Measurements from ENCODE around the gene SHOC2.

The SHOC2 gene

DNA sequence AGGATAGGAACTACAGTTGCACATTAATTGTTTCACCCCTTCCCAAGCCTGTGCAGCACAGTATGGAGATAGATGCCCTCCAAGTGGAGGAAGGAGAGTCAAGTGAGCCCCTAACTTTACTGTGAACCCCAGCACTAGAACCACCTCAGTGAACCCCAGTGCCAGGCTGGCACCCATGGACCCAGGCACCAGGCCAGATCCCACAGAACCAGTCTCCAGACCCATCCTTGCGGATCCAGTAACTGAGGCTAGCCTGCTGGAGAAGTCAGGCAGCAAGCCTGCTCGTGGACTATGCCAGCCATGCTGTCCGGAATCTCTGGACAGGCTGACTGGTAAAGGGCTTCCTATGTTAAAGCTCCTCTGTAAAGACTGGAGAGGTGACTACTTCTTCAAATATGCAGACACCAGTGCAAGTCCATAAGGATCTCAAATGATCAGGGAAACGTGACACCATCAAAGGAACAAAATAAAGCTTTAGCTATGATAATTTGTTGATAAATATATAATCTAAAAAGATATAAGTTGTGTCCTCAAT, 27.7 kb downstream of the SHOC2 start:
- DNase-seq, result no peak

DNA sequence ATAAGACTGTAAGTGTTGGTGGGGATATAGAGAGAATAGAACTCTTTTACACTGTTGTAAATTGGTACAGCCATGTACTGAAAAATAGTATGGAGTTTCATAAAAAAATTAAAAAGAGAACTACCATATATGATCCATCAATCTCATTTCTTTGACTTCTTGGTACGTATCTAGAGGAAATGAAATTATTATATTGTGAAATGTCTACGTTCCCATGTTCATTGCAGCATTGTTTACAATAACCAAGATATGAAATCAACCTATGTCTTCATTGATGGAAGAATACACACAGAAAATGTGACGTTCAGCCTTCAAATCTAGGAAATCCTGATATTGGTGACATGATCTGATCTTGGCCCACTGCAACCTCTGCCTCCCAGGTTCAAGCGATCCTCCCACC, 32.0 kb downstream of the SHOC2 start:
- DNase-seq, result no peak

DNA sequence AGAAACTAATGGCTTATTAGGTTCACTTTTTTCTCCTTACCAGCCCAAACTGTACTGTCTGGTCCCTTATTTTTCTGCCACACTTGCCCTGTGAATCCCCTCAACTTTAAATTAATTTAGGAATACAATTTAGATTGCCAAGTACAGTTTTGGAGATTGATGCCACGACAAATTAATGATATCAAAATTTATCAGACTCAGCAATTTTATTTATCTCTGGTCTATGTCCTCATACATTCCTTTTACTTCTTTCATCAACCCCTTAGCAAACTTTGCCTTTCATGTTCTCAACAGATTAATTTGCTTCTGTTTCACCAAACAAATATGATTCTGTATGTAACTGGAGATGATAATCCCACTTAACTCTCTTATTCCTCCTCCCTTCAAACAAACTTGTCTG, 38.2 kb downstream of the SHOC2 start:
- DNase-seq, result no peak

DNA sequence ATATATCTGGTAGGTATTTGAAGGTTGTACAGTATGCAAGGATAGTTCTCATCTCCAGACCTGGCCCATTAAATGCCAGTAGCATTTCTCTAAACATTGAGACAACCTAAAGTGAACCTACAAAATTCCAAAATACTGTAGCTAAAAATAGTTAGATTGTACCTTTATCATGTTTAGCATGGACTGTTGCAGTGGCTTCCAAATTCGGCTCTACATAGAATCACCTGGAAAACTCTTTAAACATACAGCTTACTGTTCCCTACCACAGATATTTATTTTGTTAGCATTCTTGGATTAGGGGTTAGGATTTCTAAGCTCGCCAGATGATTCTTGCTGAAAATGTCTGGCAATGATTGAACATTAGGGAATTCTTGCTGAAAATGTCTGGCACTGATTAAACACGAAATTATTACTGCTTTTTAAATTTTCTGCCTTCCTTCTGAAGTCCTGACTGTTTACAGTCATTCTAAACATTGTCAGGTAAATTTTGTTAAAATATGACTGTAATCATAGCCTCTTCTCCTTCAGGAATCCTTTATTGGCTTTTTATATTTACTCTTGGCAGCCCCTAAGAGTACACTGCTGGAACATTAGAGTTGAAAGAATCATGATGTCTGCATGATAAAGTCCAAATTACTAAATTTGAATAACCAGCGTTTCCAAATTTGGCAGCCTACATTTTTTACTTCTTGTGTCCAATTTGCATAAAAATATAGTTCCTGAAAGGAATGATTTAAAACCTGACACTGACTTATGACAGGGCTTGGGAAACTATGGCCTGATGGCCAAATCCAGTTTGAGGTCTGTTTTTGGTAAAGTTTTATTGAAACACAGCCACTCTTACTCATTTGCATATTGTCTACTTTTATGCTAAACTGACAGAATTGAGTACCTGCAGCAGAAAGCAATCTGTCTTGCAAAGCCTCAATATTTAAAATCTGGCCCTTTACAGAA, 40.3 kb downstream of the SHOC2 start:
- DNase-seq, result no peak

DNA sequence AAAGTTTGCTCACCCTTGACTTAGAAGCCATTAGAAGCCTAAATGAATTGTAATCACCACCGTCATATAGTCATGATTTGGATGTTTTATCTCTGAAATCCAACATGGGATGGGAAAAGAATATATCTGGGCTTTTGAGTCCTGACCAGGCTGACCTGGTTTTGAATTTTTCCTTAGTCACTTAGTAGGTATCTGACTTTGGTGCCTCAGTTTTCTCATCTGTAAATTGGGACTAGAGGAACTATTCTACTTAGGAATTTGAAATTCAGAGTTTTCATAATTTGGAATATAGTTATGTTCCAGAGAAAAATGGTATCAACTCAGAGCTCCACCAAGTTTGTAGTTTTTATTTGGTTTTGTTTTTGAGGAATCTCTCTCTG, 40.9 kb downstream of the SHOC2 start:
- no peak for DNase-seq

DNA sequence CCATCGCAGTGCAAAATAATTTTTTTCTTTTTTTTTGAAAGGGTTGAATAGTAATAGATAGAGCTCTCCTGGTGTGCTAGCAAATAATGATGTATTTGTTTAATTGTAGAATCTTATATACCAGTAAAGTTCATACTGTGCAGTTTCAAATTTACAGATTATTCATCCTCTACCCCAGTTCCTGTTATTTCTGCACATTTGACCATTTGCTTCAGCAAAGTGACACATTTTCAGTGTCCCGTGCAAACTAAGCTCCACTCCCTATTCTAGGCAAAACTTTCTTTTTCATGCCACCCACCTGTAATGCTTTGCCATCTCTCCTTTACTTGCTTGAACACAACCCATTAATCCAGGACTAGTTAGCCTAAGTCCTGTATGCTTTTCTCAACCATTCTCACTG, 43.0 kb downstream of the SHOC2 start:
- no peak for DNase-seq

DNA sequence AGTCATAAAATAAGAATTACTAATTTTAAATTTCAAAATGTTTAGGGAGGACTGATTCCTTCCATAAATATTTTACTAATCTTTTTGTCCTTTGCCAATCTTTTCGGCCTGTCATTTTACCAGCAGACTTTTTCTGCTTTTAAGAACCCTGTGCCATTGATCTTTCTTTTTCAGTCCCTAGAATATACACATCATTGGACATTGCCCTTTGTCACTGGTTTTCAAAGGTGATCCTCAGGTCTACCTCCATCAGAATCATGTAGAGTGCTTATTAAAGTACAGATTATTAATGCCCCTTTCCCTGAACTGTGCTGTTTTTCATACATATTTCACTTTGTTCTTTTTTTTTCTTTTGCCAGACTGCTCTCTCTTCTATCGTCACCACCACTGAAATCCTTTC, 43.8 kb downstream of the SHOC2 start:
- no peak for DNase-seq

DNA sequence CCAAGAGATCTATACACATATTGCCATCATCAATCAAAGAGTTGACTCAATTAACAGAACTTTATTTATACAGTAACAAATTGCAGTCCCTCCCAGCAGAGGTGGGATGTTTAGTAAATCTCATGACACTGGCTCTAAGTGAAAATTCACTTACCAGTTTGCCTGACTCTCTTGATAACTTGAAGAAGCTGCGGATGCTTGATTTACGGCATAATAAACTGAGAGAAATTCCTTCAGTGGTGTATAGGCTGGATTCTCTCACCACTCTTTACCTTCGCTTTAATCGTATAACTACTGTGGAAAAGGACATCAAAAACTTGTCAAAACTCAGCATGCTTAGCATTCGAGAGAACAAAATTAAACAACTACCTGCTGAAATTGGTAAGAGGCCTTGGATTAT, 45.3 kb downstream of the SHOC2 start:
- no peak for DNase-seq

DNA sequence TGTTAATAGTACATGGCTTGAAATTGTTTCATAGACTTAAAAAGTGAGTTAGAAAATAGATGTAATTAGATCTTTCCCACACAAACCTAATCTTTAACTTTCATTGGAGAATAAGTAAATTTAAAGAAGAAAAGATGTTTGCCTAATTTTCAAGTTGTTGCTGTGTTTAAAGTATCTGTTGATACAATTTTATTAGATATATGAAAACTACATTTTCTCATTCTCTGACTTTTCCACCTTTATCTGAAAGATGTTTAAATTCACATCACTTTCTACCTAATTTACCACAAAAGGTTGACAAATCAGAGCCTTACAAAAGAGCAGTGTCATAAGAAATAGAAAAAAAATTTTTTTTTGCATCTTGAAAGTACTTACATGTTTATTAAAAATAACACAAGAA, 45.8 kb downstream of the SHOC2 start:
- DNase-seq, result no peak

DNA sequence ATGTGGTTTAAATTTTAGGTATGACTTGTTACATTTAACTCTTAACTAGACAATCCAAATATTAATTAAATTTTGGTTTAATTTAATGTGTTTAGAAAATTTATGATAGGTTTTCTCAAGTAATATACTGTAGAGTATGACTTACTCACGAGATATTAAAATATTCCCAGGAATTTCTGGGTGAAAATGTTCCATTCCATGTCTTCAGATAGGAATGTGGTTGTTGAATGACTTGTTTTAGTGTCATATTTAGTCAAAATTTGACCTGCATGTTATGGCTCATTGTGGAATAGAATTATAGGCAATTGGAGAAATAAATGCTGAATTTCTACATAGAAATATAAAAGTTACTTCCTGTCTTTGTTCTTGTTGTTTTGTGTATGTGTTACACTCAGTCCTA, 46.7 kb downstream of the SHOC2 start:
- no peak for DNase-seq

DNA sequence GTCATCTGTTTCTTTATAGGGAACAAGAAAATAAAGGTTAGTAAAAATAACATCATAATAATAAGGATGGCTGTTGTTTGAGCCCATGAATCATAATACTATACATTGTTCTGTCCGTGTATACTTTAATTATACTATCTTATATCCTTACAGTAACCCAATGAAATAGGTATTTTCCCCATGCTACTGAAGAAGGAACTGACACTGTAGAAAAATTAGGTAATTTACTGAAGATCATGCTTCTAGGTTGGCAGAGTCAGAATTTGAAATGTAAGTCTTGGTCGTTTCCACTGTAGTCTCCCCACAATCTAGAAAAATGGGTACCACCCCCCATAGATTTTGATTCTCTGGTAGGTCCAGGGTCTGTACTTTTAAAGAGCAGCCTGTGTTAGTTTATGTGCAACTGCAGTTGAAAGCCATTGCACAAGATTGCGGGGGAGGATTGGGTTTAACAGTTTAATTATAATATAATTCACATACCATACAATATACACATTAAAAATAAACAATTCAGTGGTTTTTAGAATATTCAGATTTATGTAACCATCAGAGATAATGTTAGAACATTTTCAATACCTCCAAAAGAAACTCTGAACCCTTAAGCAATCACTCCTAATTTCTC, 47.7 kb downstream of the SHOC2 start:
- DNase-seq, result no peak

DNA sequence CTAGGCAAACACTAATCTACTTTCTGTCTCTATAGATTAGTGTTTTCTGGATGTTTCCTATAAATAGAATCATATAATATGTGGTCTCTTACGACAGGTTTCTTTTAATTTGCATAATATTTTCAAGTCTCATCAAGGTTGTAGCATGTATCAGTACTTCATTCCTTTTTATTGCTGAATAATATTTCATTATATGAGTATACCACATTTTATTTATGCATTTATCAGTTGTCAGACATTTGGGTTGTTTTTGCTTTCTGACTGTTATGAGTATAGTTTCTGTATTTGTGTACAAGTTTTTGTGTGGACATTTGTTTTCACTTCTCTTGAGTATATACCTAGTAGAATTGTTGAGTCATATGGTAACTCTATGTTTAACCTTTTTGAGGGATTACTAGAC, 48.2 kb downstream of the SHOC2 start:
- no peak for DNase-seq

DNA sequence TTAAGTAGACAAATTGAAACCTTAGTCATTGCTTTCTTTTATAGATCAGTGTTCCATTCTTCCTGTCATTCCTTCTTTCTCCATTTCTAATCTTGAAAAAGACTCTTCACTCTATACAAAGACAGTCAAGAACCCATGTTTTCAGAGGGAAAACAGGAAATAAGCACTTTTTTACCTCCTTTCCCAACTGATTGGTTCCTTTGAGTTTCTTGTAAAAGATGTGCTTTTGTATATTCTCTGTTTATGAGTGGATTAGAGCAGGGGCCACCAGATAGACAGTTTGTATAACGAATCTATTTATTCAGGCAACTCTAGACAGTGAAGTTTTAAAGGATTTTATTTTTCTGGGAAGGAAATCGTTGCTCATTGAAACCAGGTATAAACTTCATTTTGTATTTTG, 49.8 kb downstream of the SHOC2 start:
- no peak for DNase-seq

DNA sequence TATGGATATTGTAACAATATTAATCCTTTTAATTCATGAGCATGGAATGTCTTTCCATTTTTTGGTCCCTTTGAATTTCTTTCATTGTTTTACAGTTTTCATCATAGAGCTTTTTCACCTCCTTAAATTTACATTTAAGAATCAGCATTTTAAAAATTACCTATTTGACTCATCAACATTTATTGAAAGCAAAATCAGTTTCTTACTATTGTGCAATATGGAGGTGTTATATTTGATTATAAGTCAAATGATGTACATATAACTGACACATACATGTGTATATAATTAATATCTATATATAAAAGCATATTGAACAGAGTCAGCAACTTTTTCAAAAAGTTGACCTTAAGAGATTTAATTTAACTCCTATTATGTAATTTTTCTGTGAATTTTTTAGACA, 52.2 kb downstream of the SHOC2 start:
- no peak for DNase-seq

DNA sequence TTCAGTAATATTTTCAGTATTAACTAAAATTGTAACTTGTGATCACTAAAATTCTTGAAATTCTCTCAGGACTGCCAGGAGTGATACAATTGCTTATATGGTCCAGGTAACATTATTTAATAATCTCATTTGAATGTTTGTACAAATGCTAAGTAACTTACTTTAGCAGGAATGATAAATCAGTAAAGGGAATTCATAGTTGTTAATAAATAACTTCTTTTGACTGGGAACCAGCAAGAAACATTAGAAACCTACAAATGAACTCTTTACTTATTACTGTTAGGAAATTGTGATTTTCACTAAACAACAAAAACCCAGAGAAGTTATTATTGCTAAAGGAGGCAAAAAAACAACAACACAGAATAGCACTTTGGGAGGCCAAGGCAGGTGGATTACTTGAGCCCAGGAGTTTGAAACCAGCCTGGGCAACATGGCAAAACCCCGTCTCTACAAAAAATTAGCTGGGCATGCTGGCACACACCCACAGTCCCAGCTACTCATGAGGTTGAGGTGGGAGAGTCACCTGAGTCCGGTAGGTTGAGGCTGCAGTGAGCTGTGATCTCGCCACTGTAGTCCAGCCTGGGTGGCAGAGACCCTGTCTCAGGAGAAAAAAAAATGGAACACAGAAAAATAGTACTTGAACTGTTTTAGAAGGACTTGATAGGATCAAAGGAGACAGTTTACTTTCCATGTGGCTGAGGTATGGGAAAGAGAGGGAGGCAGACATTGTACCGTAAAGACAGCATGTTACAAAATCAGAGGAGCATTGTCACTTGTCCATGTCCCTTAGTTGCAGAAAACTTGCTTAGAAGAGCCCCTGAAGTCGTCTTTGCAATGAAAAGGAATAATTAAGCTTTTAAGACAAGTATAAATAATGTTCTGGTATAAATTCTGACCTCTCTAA, 53.1 kb downstream of the SHOC2 start:
- DNase-seq, result no peak

DNA sequence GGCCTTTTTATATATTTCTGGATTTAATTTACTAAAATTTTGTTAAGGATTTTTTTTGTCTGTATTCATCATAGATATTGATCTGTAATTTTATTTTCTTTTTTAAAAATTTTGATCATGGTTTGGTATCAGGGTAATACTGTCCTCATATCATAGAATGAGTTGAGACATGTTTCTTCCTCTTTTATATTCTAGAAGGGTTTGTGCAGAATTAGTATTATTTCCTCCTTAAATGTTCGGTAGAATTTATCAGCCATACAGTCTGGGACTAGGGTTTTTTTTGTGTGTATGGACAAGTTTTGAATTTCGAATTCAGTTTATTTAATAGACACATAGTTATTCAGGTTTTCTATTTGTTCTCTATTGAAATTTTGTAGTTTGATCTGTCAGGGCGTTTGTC, 54.0 kb downstream of the SHOC2 start:
- no peak for DNase-seq

DNA sequence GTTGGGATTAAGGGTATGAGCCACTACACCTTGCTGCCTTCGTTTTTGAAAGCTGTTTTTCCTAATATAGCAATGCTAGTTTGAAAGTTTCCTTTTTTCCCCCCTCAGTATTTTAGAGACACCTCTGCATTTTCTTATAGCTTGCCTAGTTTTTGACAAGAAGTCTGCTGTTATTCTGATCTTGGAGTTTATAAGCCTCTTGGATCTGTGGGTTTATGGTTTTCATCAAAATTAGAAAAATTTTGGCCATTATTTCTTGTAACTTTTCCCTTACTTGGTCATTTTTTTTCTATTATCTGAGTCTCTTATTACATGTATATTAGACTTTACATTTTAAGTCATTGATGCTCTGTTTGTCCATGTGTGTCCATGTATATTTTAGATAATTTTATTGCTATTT, 57.2 kb downstream of the SHOC2 start:
- DNase-seq, result no peak

DNA sequence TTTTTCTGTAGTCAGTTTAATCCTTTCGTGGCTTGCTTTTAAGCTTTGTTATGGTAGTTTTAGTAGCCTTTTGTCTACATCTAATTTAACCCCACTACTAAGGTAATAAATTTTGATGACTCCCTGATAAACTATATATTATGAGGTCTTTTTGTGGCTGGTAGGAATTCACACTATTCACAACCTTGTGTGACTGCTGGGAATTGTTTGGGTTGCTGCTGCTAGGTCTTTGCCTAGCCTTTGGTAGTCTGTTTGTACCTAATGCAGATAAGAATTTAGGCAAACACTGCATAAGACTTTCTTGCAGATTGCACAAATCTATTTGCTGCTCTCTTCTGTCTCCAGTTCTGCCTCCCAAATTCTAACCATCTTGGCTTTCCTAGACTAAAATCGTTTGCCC, 58.3 kb downstream of the SHOC2 start:
- no peak for DNase-seq

DNA sequence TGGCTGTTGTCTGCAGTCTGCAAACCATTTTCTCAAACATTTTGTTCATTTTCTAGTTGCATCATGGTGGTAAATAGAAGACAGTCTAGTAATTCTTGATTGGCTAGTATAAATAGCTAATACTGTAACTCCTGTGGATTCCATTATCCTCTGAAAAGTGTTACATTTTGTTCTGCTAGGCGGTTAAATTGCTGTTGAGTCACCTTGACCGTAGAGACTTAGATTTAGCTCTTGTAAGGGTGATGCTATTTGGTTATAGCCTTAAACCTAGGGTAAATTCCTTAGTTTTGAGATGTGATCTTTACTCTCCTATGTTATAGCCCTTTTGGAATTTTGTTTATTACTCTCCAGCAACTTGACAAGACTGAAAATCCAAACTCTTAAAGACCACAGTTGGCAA, 58.8 kb downstream of the SHOC2 start:
- DNase-seq, result no peak

DNA sequence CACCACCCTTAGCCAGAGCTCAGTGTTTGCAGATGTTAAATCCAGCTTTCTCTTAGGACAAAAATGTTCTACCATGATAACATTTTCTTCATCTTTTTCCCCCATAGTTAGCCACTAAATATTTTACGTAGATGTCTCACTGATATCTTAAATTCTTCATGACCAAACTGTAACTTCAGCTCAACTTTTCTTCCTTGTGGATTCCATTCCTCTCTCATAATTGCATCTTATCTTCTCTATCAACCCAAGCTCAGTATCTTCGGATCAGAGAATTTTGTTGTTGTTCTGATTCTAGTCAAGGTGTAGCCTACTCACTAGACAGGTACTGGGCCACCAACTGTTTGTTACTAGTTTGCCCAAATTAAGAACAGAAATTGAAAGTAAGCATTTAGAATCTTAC, 60.2 kb downstream of the SHOC2 start:
- DNase-seq, result no peak

DNA sequence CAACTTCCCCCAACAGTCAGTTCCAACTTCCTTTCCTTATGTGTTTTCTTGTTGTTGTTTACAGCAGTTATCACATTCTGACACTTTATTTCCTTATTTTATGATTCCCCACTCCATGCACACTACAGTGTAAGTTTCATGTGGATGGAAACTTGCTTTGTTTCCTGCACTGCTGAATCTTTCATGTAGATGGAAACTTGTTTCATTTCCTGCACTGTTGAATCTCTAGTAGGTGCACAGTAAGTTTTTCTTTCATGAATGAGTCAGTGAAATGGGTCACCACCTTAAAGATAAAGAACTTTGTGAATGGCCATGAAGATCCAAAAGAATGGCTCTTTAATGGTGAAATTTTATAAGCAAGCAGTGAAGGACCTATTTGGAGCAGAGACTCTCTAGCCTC, 61.4 kb downstream of the SHOC2 start:
- no peak for DNase-seq

DNA sequence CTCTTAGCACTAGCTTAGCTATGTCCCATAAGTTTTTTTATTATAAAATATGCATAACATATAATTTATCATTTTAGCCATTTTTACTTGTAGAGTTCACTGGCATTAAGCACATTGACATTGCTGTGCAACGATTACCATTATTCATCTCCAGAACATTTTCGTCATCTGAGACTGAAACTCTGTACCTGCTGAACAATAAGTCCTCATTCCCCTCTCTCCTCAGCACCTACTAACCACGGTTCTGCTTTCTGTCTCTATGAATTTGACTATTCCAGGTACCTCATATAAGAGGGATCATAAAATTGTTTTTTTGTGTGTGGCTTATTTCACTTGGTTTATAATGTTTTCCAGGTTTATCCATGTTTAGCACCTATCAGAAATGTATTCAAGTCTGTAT, 64.1 kb downstream of the SHOC2 start:
- no peak for DNase-seq

DNA sequence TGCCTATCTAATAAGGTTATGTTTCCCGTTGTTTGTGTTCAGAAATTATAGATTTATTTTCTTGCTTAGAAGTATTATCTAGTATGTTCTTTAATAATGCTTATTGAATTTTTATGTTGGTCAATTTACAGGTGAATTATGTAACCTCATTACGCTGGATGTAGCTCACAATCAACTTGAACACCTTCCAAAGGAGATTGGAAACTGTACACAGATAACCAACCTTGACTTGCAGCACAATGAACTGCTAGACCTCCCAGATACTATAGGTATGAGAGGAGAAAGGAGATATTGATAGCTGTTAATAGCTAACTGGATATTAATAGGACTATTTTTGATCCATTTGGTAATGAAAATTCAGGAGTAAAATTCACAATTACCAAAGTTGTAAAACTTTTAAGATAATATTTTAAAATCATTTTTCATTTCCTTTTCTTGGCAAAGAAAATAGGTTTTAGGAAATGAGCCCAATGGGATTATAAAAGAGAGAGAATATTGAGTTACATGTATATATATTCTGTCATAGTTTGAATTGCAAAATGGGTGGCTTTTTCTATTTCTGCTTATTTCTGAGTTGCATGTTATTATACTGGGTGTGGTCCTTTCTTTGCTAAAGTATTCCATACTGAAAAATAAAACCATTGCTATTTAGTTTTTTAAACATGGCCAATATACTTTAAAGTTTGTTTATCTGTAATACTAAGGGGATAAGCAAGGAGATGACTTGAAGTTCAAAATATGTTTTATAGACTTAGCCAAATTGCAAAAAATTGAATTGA, 66.3 kb downstream of the SHOC2 start:
- DNase-seq, result no peak

Data from CD4-positive, alpha-beta T cell treated with Interleukin-1 beta for 1 hour (primary cell).